ENCODE results near the gene EXOC3L4.

DNA sequence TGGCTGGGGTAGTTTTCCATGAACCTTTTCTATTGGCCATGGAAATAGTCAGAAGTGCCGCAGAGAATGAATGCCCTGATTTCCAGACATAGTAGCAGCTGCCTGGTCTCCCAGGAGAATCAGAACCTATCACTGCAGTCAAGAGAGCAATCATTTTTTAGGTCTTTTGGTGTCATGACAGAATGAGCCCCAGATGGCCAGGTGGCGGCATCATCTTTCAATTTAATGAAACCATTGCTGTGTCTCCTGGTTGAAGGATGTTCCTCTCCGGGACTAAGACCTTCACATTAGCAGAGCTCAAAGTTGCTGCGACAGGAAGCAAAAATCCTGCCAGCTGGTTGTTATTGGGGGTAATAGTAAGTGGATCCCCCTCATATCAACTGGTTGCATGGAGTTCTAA lies 47.5 kb downstream of the EXOC3L4 start:
- TF ChIP-seq CTCF (IDR thresholded peaks at IDR 0.05) (no peak), ZFX (IDR thresholded peaks at IDR 0.05; ENCODE audit: borderline replicate concordance) (no peak)
